ENCODE results near the gene MRPS18A.

DNA sequence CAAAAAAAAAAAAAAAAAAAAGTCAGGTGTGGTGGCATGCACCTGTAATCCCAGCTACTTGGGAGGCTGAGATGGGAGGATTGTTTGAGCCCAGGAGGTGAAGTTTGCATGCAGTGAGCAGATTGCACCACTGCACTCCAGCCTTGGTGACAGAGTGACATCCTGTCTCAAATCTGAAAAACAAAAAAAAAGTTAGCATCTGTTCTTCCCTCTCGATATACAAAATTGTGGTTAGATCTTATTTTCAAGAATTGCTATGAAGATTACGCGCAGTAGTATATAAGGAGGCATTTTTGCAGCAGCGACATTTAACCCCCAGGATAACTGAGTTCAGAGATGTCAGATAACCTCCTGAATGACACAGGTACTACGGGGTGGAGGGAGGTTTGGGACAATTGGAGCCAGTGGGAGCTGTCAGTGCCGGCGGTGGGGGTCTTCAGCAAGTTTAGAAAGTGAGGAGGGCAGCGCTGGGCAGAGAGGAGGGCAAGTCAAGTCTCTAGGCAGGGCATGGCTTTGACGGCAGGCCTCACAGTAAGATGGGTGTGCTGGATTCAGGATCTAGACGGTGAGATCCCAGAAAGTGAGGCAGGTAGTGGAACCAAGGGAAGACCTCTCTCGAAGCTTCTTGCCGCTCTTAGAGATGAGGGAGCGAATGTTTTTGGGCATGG is 26.2 kb upstream of the MRPS18A start:
- TF ChIP-seq CTCF (IDR thresholded peaks at IDR 0.05; ENCODE audit: insufficient read depth, low read length, poor library complexity, severe bottlenecking) (no peak), EZH2phosphoT487 (conservative IDR thresholded peaks at IDR 0.05; ENCODE audit: low read length) (no peak)
